NCI-H2196 treated with DMSO at 0.1 percent for 48 hours (cell line): ENCODE data around the gene DENND5B.
"Not testable (repeated sequence)": the region's sequence is repeated elsewhere in the genome, so short reads cannot be mapped to it uniquely, and the experiment has no call there.

Experiments
- DNase-seq: peaks from one replicate; lab custom pipeline; 2025; ENCODE audit not compliant: unreplicated experiment; lab: John Stamatoyannopoulos, UW

DENND5B gene

DNA sequence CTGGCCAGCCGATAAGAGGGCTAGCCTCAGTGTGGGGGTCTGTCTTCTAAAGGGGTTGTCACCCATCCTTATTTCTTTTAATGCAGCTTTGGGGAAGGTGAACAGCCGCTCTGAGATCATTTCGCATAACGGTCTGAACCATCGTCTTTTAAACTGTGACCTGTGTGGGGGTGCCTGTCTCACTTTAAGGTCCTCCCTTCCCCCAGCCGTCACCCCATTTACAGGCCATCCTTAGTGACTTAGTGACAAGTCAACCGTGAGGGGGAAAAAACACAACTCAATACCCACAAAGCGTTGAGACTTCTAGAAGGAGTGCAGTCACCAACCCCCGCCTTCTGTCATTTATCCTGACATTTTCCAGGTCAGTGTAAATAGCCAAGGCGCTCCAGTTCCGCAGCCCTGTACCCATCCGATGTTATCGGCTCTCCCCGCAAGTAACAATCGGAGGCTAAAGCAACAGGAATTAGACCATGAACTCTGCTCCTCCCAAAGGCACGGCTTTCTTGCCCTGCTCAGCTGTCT lies 505 bp upstream of the DENND5B start:
- DNase-seq, result no peak

DNA sequence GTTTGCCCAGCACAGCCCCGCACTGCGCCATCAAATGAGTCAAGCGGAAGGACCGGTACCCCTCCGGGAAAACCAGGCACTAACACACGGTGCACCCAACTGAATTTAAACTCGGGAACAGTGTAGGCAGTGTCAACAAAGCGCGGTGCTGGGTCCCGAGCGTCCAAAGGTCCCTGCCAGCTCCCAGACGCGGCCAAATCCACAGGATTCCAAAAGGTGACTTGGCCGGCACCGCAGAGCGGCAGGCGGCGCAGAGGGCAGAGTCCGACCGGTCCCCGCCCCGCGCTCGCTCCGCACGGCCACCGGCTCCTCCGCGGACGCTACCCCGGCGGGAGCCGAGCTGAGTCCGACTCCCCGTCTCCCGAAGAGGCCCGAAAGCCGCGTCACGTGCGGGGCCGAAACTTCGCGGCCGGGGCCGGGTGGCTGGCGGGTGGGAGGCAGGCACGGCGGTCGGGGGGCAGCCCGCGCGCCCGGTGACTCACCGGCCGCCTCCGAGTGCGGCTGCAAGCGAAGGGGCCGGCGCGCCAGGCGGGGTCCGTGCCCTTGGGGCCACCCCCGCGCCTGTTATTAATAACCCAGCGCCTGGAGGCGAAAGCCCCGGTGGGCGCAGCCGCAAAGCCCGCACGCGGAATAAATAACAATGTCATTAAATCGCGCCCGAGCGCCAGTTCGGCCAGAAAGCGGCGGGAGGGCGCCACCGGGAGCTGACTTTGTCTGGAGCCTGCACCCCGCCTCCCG lies 863 bp downstream of the DENND5B start:
- DNase-seq, result no peak

DNA sequence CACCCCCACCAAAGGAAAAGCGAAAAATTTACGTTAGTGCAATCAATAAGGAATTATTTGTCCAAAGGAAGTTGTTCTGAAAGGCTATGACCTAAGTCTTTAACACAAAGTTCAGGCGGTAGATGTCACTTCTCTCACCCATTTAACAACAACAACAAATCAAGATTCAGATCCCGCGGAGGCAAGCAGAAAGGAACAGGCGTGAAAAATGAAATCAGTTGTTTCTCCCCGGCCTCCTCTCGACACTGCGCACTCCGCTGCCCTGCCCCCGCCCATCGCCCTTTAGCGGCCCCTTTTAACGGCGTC lies 1.4 kb downstream of the DENND5B start:
- no peak for DNase-seq

- no peak for DNase-seq
Observed at GRCh38 chr12:31588976-31589375, 2.0 kb downstream of the DENND5B start.

DNA sequence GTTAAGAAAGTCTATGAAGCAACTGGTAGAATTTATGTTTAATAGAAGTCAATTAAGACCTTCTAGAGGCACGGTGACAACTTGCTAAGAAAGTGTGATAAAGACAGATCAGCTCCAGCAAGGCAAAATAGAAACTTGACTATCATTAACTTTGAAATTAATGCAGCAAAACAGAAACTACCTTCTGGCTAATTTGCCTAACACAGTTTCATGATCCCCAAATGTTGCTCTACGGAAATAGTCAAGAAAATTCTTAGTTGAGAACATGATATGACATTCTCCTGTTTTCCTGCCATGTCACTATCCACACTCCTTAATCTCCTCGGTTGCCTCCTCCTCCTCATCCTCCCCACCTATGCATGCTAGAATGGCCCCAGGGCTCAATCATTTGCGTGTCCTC lies 4.2 kb downstream of the DENND5B start:
- DNase-seq, result no peak

DNA sequence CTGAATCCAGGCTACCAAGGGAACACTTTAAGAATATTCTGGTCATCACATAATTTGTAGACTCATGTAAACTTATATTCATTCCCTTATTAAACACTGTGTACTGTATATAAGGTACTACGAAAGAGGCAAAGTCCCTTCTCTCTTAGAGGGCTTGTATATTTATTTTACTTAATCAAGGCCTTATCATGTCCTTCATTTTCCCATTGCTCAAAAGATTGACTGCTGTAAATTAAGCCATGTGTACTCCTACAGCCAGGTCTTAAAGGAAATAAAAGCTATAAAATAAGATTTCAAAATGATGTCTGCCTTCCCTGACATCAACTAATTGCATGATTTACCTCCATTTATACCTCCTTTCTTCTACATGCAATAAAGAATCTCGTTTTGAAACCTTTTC lies 5.0 kb downstream of the DENND5B start:
- no peak for DNase-seq

- DNase-seq, result no peak
Observed at GRCh38 chr12:31585271-31585670, 5.7 kb downstream of the DENND5B start.

GRCh38 chr12:31584782-31585181 lies 6.2 kb downstream of the DENND5B start:
- DNase-seq, result no peak

GRCh38 chr12:31583878-31584277 lies 7.1 kb downstream of the DENND5B start:
- no peak for DNase-seq

DNA sequence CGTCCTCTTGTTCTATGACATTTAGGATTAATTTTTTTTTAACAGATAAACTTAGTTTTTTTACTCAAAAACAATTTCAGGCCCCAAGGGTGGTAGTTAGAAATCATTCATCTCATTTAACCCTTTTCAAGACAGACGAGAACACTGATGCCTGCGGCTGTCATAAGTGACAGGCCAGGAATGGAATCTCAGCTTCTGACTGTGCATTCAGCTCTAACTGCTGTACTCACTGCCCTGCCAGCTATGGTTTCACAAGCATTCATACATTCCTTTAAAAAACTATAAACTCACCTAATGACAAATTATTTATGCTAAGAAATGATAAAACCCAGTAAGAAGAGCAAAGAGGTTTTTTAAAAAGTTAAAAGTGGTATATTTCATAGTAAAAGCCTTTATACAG lies 8.8 kb downstream of the DENND5B start:
- DNase-seq, result no peak

GRCh38 chr12:31578632-31579031 lies 12.3 kb downstream of the DENND5B start:
- DNase-seq, result no peak

- DNase-seq, result no peak
Observed at GRCh38 chr12:31574803-31575575, 15.9 kb downstream of the DENND5B start.

DNA sequence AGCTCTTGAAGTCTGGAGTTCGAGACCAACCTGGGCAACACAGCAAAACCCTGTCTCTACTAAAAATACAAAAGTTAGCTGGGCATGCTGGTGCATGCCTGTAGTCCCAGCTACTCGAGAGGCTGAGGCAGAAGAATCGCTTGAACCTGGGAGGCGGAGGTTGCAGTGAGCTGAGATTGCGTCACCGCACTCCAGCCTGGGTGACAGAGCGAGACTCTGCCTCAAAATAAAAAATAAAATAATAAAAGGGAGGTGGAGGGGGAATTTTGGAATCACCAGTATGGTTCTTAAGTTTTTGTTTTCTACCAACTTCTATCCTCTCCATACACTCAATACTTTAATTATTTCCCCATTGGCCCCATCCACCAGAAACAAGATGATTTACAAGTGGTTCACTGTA lies 16.6 kb downstream of the DENND5B start:
- not testable (repeated sequence) for DNase-seq

DNA sequence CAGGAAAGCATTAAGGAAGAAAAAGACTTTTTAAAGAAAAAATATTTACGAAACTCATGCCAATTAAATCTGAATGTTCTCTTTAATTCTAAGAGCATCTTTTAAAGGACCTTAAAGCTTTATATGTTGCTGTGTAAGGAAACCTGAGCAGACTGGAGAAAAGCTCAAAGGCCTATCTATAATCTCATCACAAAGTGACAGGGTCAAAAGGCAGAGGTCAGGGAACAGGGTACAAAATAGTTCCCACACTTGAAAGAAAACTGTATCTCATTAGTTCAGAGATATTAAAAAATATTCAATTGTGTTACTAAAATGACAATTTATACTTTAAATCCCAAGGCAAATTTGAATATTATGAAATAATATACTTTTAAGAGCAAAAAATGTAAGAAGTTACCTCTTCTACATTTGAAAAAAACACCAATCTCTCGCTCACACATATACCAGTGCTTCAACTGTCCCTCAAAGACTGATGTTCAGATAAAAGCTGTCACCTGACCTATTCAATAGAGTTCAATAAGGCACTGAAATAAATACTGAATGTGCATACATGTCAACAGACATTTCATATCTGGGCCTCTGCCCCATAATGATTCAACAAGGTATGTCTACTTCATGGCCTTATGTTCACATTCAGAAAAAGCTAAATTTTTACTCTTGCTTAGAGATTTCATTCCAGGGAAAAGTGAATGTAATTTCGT lies 17.9 kb downstream of the DENND5B start:
- no peak for DNase-seq

DNA sequence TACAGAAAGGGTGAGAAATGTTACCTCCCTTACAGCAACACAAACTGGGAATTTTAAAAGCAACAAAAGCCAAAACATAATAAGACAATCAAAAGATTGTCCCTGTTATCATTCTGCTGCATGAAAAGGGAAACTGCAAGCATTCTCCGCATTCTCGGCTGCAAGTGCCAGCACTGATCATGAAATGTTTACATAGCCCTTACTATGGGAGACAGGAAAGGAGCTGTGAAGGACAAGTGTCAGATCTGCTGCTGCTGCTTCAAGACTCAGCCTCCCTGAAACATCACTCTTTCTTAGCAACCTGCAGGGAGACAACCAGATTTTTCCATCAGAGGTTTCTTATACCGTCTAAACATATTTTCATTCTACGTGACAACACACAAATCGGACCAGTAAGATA lies 20.1 kb downstream of the DENND5B start:
- DNase-seq, result no peak

DNA sequence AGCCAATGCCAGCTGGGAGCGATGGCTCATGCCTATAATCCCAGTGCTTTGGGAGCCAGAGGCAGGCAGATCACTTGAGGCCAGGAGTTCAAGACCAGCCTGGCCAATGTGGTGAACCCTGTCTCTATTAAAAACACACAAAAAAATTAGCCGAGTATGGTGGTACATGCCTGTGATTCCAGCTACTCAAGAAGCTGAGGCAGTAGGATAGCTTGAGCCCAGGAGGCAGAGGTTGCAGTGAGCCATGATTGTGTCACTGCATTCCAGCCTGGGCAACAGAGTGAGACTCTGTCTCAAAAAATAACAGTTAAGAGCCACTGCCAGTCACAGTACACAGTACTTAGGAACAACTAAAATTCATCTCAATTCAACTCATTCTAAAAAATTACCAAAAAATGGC lies 21.4 kb downstream of the DENND5B start:
- not testable (repeated sequence) for DNase-seq

- DNase-seq, result no peak
Observed at GRCh38 chr12:31568498-31568897, 22.4 kb downstream of the DENND5B start.

DNA sequence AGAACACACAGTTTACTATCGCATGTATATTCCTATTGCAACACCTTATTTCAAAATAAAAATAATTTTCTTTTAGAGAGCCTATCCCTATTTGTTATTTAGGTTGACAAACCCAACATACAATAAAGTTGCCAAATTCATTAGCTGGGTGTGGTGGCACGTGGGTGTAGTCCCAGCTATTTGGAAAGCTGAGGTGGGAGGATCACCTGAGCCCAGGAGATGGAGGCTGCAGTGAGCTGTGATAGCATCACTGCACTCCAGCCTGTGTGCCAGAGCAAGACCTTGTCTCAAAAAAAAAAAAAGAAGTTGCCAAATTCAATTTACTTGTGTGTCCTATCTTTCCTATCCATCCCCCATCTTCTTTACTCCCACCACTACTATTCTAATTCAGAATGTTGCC lies 23.9 kb downstream of the DENND5B start:
- no peak for DNase-seq

GRCh38 chr12:31566547-31566946 lies 24.4 kb downstream of the DENND5B start:
- DNase-seq, result no peak

- DNase-seq, result no peak
Observed at GRCh38 chr12:31562594-31563328, 28.2 kb downstream of the DENND5B start.

GRCh38 chr12:31560516-31560915 lies 30.4 kb downstream of the DENND5B start:
- DNase-seq, result no peak
